ENCODE results near the gene GGA2.
A peak's percentile ranks its signal among the peaks of the same experiment; 100 is the strongest.

DNA sequence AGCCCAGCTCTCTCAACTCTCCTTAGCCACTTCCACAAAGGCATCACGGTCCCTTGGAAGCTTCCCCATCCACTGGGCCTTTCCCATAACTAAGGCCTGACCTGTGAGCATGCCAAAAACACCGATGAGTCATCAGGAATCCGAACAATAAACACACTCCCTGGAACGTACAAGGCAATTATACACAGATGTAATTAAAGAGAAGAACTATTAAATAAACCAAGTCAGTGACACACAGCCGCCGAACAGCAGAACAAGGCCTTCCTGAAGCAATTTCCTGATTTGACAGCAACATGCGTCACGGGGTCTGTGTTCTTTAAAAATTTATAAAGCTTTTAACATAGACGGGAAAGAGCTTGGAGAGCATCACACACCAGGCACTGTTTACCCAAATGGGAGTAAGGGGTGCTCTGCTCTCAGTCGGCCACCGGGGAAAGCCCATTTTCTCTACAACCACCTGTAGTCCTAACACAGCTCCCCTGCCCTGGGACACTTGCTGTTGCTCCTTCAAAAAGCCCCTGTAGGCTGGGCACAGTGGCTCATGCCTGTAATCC is 86.7 kb downstream of the GGA2 start:
- TF ChIP-seq EP300 (IDR thresholded peaks at IDR 0.05; ENCODE audit: borderline replicate concordance) (no peak), YY1 (IDR thresholded peaks at IDR 0.05; ENCODE audit: low read depth) (no peak), USF1 (IDR thresholded peaks at IDR 0.05) (no peak), TCF12 (IDR thresholded peaks at IDR 0.05; ENCODE audit: low read depth) (no peak), RAD21 (IDR thresholded peaks at IDR 0.05; ENCODE audit: low read depth) (no peak), REST (IDR thresholded peaks at IDR 0.05; ENCODE audit: low read depth) (no peak), CREB1 (IDR thresholded peaks at IDR 0.05; ENCODE audit: low read depth) (no peak), TEAD4 (IDR thresholded peaks at IDR 0.05) (peak; percentile 71), TAF1 (IDR thresholded peaks at IDR 0.05; ENCODE audit: low read depth) (no peak), NFIC (IDR thresholded peaks at IDR 0.05) (peak; percentile 69), EGR1 (IDR thresholded peaks at IDR 0.05) (no peak), FOXM1 (IDR thresholded peaks at IDR 0.05; ENCODE audit: borderline replicate concordance, low read depth) (no peak), MAX (IDR thresholded peaks at IDR 0.05) (no peak), ZBTB7A (IDR thresholded peaks at IDR 0.05; ENCODE audit: low read depth) (no peak)
